Measurements from ENCODE around the gene TROAP. TPM values are rescaled to one million over a fixed set of nuclear protein-coding genes. Genes with fewer than 3 reads are reported as not detected.

Gene TROAP
- total RNA-seq, 1 donor from 2014 or later, result 58.3 TPM

- Mint-ChIP-seq H3K27me3 (ENCODE audit: low read depth) (peaks cover 35% of the 10 kb centered on the region), H3K27ac (no peak overlapping the region), H3K36me3 (ENCODE audit: low read depth) (no peaks in the 10 kb centered on the region), H3K4me1 (ENCODE audit: low read depth) (peaks cover 7% of the 10 kb centered on the region), H3K9me3 (no peaks in the 10 kb centered on the region), H3K4me3 (ENCODE audit: low read depth) (no peak overlapping the region)
- intact Hi-C loops (cut with micrococcal nuclease), result no loop called here
- no peak for DNase-seq (ENCODE audit: low spot score)
Measured at GRCh38 chr12:49284672-49285071, 38.4 kb upstream of the TROAP start.

- Mint-ChIP-seq H3K9me3 (no peaks in the 10 kb centered on the region), H3K27me3 (ENCODE audit: low read depth) (peaks cover 34% of the 10 kb centered on the region), H3K36me3 (ENCODE audit: low read depth) (no peaks in the 10 kb centered on the region), H3K4me3 (ENCODE audit: low read depth) (no peak overlapping the region), H3K4me1 (ENCODE audit: low read depth) (peaks cover 7% of the 10 kb centered on the region), H3K27ac (no peak overlapping the region)
- DNase-seq (ENCODE audit: low spot score), result no peak
- intact Hi-C loops (cut with micrococcal nuclease), result loop anchor here (1.0 kb wide), 2 partner anchors 9 to 54 kb away; no protein-coding TSS in a partner anchor
Measured at GRCh38 chr12:49287876-49288275, 35.2 kb upstream of the TROAP start.

- Mint-ChIP-seq H3K4me3 (ENCODE audit: low read depth) (no peak overlapping the region), H3K27me3 (ENCODE audit: low read depth) (peaks cover 37% of the 10 kb centered on the region), H3K4me1 (ENCODE audit: low read depth) (peaks cover 7% of the 10 kb centered on the region), H3K27ac (no peak overlapping the region), H3K36me3 (ENCODE audit: low read depth) (no peaks in the 10 kb centered on the region), H3K9me3 (no peaks in the 10 kb centered on the region)
- peak; percentile 62 for DNase-seq (ENCODE audit: low spot score)
- intact Hi-C loops (cut with micrococcal nuclease), result loop anchor here (1.0 kb wide), 2 partner anchors 9 to 54 kb away; no protein-coding TSS in a partner anchor
Measured at GRCh38 chr12:49288412-49288853, 34.6 kb upstream of the TROAP start.

GRCh38 chr12:49288922-49289555, 34.0 kb upstream of the TROAP start:
- peaks cover 41% of the 10 kb centered on the region for H3K27me3 Mint-ChIP-seq (ENCODE audit: low read depth)

GRCh38 chr12:49292729-49293055, 30.4 kb upstream of the TROAP start:
- intact Hi-C loops (cut with micrococcal nuclease), result no loop called here
- Mint-ChIP-seq H3K27ac (no peak overlapping the region), H3K27me3 (ENCODE audit: low read depth) (peaks cover 52% of the 10 kb centered on the region), H3K4me1 (ENCODE audit: low read depth) (peaks cover 19% of the 10 kb centered on the region), H3K36me3 (ENCODE audit: low read depth) (no peaks in the 10 kb centered on the region), H3K4me3 (ENCODE audit: low read depth) (no peak overlapping the region), H3K9me3 (no peaks in the 10 kb centered on the region)
- DNase-seq (ENCODE audit: low spot score), result no peak

More at GRCh38 chr12:49288922-49289555, 34.0 kb upstream of the TROAP start:
- Mint-ChIP-seq H3K4me1 (ENCODE audit: low read depth) (peaks cover 7% of the 10 kb centered on the region), H3K27ac (no peak overlapping the region), H3K36me3 (ENCODE audit: low read depth) (no peaks in the 10 kb centered on the region), H3K9me3 (no peaks in the 10 kb centered on the region), H3K4me3 (ENCODE audit: low read depth) (no peak overlapping the region)
- intact Hi-C loops (cut with micrococcal nuclease), result loop anchor here (1.0 kb wide), 2 partner anchors 8 to 53 kb away; no protein-coding TSS in a partner anchor
- no peak for DNase-seq (ENCODE audit: low spot score)

GRCh38 chr12:49293056-49293956, 29.7 kb upstream of the TROAP start:
- Mint-ChIP-seq H3K27ac (no peak overlapping the region), H3K4me1 (ENCODE audit: low read depth) (peaks cover 18% of the 10 kb centered on the region)
- intact Hi-C loops (cut with micrococcal nuclease), result no loop called here

GRCh38 chr12:49294086-49294803, 28.8 kb upstream of the TROAP start:
- intact Hi-C loops (cut with micrococcal nuclease), result no loop called here
- Mint-ChIP-seq H3K4me3 (ENCODE audit: low read depth) (no peak overlapping the region), H3K36me3 (ENCODE audit: low read depth) (no peaks in the 10 kb centered on the region), H3K4me1 (ENCODE audit: low read depth) (peaks cover 17% of the 10 kb centered on the region), H3K9me3 (no peaks in the 10 kb centered on the region), H3K27me3 (ENCODE audit: low read depth) (peaks cover 53% of the 10 kb centered on the region), H3K27ac (no peak overlapping the region)
- DNase-seq (ENCODE audit: low spot score), result no peak

More at GRCh38 chr12:49293056-49293956, 29.7 kb upstream of the TROAP start:
- Mint-ChIP-seq H3K27me3 (ENCODE audit: low read depth) (peaks cover 52% of the 10 kb centered on the region), H3K9me3 (no peaks in the 10 kb centered on the region), H3K4me3 (ENCODE audit: low read depth) (no peak overlapping the region), H3K36me3 (ENCODE audit: low read depth) (no peaks in the 10 kb centered on the region)
- DNase-seq (ENCODE audit: low spot score), result no peak

- Mint-ChIP-seq H3K27ac (no peak overlapping the region), H3K4me3 (ENCODE audit: low read depth) (no peak overlapping the region), H3K27me3 (ENCODE audit: low read depth) (peaks cover 53% of the 10 kb centered on the region), H3K9me3 (no peaks in the 10 kb centered on the region), H3K36me3 (ENCODE audit: low read depth) (no peaks in the 10 kb centered on the region), H3K4me1 (ENCODE audit: low read depth) (peaks cover 17% of the 10 kb centered on the region)
- intact Hi-C loops (cut with micrococcal nuclease), result loop anchor here (5.0 kb wide), 1 partner anchor 218 kb away; no protein-coding TSS in a partner anchor
- no peak for DNase-seq (ENCODE audit: low spot score)
Measured at GRCh38 chr12:49294804-49295081, 28.3 kb upstream of the TROAP start.

- DNase-seq (ENCODE audit: low spot score), result no peak
- H3K36me3 Mint-ChIP-seq (ENCODE audit: low read depth), result no peaks in the 10 kb centered on the region
- H3K4me3 Mint-ChIP-seq (ENCODE audit: low read depth), result no peak within 1 kb of the TSS
- H3K4me1 Mint-ChIP-seq (ENCODE audit: low read depth), result peaks cover 17% of the 10 kb centered on the region
- no peaks in the 10 kb centered on the region for H3K9me3 Mint-ChIP-seq
- H3K27me3 Mint-ChIP-seq (ENCODE audit: low read depth), result peaks cover 53% of the 10 kb centered on the region
- no peak within 1 kb of the TSS for H3K27ac Mint-ChIP-seq
- intact Hi-C loops (cut with micrococcal nuclease), result loop anchor here (5.0 kb wide), 1 partner anchor 217 kb away; no protein-coding TSS in a partner anchor
Measured at GRCh38 chr12:49295082-49295936, 27.7 kb upstream of the TROAP start, which contains the start of gene PRPH. PRPH (plus strand) TSS chr12:49295147; CDS start chr12:49295201, 54 bp downstream.

- Mint-ChIP-seq H3K27ac (no peak overlapping the region), H3K4me3 (ENCODE audit: low read depth) (peak overlapping the region; percentile 57), H3K36me3 (ENCODE audit: low read depth) (no peaks in the 10 kb centered on the region), H3K9me3 (no peaks in the 10 kb centered on the region), H3K27me3 (ENCODE audit: low read depth) (peaks cover 52% of the 10 kb centered on the region), H3K4me1 (ENCODE audit: low read depth) (peaks cover 17% of the 10 kb centered on the region)
- intact Hi-C loops (cut with micrococcal nuclease), result loop anchor here (1.0 to 5.0 kb wide), 2 partner anchors 46 to 216 kb away; no protein-coding TSS in a partner anchor
- peak; percentile 56 for DNase-seq (ENCODE audit: low spot score)
Measured at GRCh38 chr12:49296034-49296835, 26.8 kb upstream of the TROAP start.

Measured in activated T-helper 2 cell treated with anti-CD3 and anti-CD28 coated beads, Interferon-gamma antibody, Interleukin-2, Interleukin-4, amounts not matched to agents 10 μg/mL and 5 μg/mL and 100 μg/mL, durations not matched to agents 14 hours and 24 hours and 36 hours (primary cell).